HG03095 (cell line): ENCODE measurements around the gene TNNC1.

Experiments
- ATAC-seq: cut with Tn5 transposase; IDR thresholded peaks from one replicate; pipeline ENCODE4 v1.9.1; 2021; ENCODE audit warnings: moderate library complexity; ENCODE audit not compliant: unreplicated experiment

TNNC1 gene

DNA sequence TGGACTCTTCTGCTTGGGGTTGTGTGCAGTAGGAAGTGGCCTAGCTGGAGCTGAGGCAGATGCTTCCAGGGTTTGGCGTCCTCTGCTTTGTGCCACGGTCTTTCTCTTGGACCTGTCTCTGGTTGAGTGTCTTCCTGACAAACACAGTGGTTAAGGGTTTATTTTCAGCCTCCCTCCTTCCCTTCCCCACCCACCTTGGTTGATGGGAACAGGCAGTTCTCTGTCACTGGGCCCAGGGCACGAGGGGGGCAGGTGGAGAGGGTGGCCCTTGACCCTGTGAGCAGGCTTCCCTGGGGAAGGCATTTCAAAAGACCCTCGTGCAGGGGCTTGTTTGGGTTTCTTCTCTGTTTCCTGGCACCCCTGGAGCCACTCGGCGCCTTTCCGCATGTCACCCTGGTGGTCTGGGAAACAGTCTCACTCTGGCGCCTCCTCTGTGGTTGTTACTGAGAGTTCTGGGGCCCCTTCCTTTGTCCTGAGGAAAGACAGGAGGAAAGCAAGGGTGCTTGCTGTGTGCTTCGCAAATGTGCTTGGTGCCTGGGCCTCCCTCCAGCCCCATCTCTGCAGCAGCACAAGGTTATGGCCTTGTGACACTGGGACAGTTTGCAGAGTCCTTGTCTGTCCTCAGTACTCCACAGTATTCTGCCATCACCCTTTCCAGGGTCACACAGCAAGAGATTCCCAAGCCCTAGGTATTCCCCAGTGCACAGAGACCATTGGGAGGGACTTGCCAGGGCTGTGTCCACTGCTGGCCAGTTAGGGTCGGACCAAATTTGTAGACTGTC, 31.0 kb upstream of the TNNC1 start:
- ATAC-seq, result no peak

GRCh38 chr3:52483577-52484381, 29.9 kb upstream of the TNNC1 start:
- no peak for ATAC-seq

GRCh38 chr3:52483081-52483480, 29.2 kb upstream of the TNNC1 start:
- ATAC-seq, result no peak

- ATAC-seq, result no peak
These were observed 28.1 kb upstream of the TNNC1 start for GRCh38 chr3:52481819-52482521.

GRCh38 chr3:52480768-52481715, 27.2 kb upstream of the TNNC1 start:
- ATAC-seq, result no peak

GRCh38 chr3:52479877-52480575, 26.2 kb upstream of the TNNC1 start:
- ATAC-seq, result no peak

- ATAC-seq, result no peak
These were observed 25.4 kb upstream of the TNNC1 start for GRCh38 chr3:52479037-52479876.

- ATAC-seq, result no peak
These were observed 23.9 kb upstream of the TNNC1 start for GRCh38 chr3:52477796-52478095.

DNA sequence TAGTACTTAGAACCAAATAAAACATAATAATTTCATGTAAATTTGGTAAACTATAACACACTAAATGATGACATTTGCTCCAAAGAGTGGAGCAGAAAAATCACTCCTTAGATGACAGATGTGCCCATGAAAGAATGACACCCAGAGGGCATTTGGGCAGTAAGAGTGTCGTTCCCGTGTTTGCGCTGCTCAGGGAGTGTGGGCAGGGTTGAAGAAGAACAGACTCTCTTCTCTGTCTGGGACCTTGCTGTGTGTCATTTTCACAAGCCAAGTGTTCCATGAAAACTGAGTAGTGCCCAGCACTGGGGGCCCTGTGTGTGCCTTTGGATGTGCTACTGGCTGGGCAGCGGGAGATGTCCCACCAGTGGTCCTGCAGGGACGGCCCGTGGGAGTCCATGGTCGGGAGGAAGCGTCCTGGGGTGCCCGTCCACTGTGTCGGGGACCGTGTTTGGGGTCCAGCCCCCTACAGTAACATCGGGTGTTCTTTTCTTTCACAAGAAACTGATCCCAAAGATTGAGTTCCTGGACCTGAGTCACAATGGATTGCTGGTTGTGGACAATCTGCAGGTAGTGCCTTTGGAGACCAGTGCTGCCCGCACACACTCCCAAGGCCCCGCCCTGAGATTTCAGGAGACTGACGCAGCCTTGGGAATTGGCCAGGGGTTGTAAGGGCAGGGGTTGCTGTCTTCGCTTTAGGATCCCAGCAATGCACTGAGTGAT, 23.4 kb upstream of the TNNC1 start:
- no peak for ATAC-seq

DNA sequence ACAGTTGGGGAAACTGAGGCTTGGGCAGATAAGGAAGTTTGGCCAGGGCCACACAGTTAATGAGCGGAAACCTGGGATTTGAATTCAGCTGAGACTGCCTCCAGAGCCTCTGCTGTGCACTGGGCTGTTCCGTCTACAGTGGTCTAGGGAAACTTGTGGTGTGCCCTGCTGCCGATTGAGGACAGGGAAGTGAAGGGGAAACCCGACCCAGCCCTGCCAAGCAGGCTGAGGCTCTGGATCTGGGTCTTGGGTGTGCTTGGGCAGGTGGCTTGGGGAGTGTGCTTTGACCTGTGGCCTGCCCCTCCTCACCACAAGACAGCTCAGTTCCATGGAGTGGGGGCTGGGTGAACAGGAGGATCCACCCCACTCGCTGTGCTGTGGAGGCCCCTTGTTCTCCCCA, 19.2 kb upstream of the TNNC1 start:
- no peak for ATAC-seq

DNA sequence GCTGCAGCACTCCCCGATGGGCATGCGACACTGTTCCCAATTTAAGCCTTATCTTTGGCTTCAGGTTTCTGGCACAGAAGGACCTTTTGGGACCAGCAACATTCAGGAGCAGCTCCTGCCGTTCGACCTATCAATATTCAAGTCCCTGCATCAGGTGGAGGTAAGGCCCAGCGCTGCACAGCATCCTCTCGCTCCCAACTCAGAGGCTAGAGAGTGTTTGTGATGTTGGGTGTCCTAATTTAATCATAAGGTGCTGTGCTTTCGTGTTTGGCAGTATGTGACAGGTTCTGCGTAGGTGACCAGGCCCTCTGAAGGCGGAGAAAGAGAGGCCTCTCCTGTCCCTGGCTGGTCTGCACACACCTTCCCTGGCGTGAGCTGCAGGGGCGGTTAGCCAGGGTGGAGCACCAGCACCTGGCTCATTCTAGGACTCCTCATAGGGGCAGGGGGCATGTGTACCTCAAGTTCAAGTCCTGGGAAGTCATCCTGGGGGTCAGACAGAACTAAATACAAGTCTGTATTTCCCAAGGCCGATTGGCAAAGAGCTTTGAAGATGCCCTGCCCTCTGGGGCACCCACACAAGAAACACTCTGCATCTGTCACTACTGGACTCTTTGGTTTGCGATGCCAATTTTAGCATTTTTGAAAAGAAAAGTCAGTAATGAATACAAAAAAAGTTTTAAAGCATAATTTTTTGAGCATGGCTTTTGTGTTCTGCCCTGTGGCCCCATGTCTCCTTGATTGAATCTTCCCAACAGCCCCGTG, 18.6 kb upstream of the TNNC1 start:
- ATAC-seq, result no peak

- no peak for ATAC-seq
These were observed 17.8 kb upstream of the TNNC1 start for GRCh38 chr3:52471371-52472238.

- no peak for ATAC-seq
These were observed 17.1 kb upstream of the TNNC1 start for GRCh38 chr3:52470920-52471319.

DNA sequence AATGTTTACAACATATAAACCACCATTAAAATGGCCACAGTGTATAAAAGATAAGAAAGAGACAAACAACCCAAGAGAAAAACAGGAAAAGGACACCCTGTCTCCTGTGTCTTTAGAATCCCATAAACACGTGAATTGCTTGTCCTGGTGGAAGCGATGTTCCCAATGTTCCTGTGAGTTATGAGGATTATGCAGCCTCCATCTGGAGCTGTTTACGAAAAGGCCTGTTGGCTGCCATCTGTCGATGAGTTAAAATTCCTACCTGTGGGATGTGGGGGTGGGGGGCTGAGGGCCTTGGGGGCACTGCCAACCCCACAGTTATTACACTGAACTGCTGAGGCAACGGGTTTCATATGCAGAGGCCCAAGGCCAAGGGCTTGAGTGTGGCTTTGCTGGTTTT, 15.2 kb upstream of the TNNC1 start:
- no peak for ATAC-seq

- no peak for ATAC-seq
These were observed 14.5 kb upstream of the TNNC1 start for GRCh38 chr3:52468336-52468735.

GRCh38 chr3:52463416-52463815, 9.6 kb upstream of the TNNC1 start:
- no peak for ATAC-seq

DNA sequence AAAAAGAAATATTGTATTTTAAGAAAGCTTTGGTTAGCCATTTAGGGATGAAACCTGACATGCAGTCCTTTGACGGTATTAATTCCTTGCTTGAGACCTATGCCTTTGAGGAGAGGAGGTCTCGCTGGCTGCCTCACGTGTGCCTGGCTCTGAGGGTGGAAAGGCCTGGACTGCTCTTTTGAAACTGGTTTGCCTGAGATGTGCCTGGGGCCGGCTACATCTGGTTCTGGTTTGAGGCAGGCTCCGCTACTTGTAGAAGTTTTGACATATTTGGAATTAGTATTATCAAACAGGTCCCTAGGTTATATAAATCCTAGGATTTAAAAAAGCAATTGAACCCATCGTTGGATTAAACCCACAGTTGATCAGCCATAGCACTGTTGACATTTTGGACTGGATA, 8.0 kb upstream of the TNNC1 start:
- ATAC-seq, result no peak
